HUES48 (cell line): Measurements from ENCODE around the gene RBFOX2.
A peak's percentile ranks its signal among the peaks of the same experiment; 100 is the strongest.
"Not testable (repeated sequence)": the region's sequence is repeated elsewhere in the genome, so short reads cannot be mapped to it uniquely, and the experiment has no call there.

Experiments used
- H3K27ac ChIP-seq: one replicate; pipeline ENCODE4 v1.7.0; 2013; ENCODE audit warnings: low read depth, low read length, inconsistent platforms
- H3K27me3 ChIP-seq: 2 replicates; pipeline ENCODE4 v1.6.1; 2013; ENCODE audit warnings: mild to moderate bottlenecking, low read length; ENCODE audit not compliant: control insufficient read depth, insufficient read depth
- H3K36me3 ChIP-seq: 2 replicates; pipeline ENCODE4 v1.6.1; 2013; ENCODE audit warnings: low read length; ENCODE audit not compliant: control insufficient read depth, insufficient read depth
- H3K4me1 ChIP-seq: 2 replicates; pipeline ENCODE4 v1.6.1; 2013; ENCODE audit warnings: mild to moderate bottlenecking, low read length; ENCODE audit not compliant: control insufficient read depth, insufficient read depth
- H3K4me3 ChIP-seq: 2 replicates; pipeline ENCODE4 v1.5.1; 2013; ENCODE audit warnings: mild to moderate bottlenecking, low read depth, low read length
- H3K9ac ChIP-seq: 2 replicates; pipeline ENCODE4 v1.6.1; 2013; ENCODE audit warnings: mild to moderate bottlenecking, low read depth, low read length, moderate library complexity
- H3K9me3 ChIP-seq: 2 replicates; pipeline ENCODE4 v1.6.1; 2013; ENCODE audit warnings: low read length; ENCODE audit not compliant: control insufficient read depth, insufficient read depth

RBFOX2 gene, protein sequence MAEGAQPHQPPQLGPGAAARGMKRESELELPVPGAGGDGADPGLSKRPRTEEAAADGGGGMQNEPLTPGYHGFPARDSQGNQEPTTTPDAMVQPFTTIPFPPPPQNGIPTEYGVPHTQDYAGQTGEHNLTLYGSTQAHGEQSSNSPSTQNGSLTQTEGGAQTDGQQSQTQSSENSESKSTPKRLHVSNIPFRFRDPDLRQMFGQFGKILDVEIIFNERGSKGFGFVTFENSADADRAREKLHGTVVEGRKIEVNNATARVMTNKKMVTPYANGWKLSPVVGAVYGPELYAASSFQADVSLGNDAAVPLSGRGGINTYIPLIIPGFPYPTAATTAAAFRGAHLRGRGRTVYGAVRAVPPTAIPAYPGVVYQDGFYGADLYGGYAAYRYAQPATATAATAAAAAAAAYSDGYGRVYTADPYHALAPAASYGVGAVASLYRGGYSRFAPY

DNA sequence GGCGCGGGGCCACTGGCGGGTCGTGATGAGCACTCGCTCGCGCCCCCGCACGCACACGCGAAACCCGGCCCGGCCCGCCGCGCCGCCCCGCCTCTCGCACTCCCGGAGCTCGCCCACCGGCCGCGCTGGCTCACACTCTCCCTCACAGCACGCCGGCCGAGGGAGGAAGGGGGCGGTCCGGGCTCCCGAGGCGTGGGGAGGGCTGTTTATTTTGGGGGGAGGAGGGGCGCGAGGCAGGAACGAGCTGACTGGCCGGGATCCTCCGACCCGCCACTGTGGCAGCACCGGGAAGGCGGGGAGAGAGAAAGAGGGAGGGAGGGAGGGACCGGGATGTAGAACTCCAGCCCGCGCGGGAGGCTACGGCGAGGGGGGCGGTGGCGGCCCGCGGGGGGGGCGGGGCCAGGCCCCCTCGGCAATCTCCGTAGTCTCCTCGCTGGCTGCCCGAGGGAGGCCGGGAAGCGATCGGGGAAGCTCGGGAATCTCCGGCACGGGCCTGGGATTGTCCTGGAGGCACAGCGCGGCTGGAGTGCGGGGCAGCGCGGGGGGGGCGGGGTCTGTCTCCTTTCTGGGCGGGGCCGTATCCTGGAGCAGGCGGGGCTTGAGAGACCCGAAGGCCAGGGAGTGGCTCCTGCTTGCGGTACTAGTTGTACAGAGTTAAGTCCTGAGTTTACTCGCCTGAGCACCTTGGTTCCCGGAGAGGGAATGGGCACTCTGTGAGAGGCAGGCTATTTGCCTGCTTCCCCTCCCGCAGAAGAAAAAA lies at the start of gene RBFOX2:
Gene RBFOX2, minus strand, starts transcription at position 179 of the 760 bp plus-strand sequence. CDS start 399 bp downstream, outside the sequence.
- H3K27me3 ChIP-seq, result no peaks in the 10 kb centered on the region
- no peaks in the 10 kb centered on the region for H3K36me3 ChIP-seq
- H3K4me1 ChIP-seq, result peaks cover 21% of the 10 kb centered on the region
- H3K9ac ChIP-seq, result peak within 1 kb of the TSS; percentile 81
- peak within 1 kb of the TSS; percentile 92 for H3K27ac ChIP-seq
- peak within 1 kb of the TSS; percentile 99 for H3K4me3 ChIP-seq
- H3K9me3 ChIP-seq, result no peaks in the 10 kb centered on the region

DNA sequence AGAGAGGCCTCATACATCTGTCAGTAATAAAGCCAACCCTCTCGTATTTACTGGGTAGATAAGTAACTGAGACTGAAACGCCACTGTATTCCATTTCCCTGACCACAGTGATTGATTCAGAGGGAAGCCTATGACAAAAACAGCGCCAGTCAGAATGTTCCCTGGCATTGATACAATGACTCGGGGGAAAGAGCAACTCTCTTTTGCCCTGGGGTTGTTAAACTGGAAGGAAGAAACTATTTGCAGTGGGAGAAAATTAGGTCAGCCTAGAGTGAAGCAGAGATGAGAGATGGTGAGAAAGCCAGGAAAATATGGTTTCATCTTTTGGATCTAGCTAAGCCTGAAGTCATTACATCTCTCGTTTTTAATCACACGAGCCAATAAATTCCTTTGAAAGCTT lies 48.6 kb upstream of the RBFOX2 start:
- no peak overlapping the region for H3K4me3 ChIP-seq
- no peak overlapping the region for H3K9ac ChIP-seq
- no peak overlapping the region for H3K27ac ChIP-seq
- H3K9me3 ChIP-seq, result no peaks in the 10 kb centered on the region
- no peaks in the 10 kb centered on the region for H3K4me1 ChIP-seq
- no peaks in the 10 kb centered on the region for H3K27me3 ChIP-seq
- H3K36me3 ChIP-seq, result no peaks in the 10 kb centered on the region

DNA sequence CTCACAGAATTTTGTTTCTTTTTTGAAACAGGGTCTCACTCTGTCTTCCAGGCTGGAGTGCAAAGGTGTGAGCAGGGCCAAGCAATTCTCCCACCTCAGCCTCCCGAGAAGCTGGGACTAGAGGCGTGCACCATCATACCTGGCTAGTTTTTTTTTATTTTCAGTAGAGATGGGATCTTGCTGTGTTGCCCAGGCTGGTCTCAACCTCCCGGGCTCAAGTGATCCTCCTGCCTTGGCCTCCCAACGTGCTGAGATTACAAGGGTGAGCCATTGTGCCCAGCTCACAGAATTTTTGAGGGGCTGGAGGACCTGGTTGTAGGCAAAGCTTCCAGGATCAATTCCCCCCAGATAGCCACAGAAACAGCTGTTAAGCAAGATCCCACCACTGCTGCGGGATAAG lies 47.1 kb upstream of the RBFOX2 start:
- Histone ChIP-seq H3K27ac (no peak overlapping the region), H3K36me3 (no peaks in the 10 kb centered on the region), H3K9me3 (no peaks in the 10 kb centered on the region), H3K9ac (no peak overlapping the region), H3K4me3 (no peak overlapping the region), H3K27me3 (no peaks in the 10 kb centered on the region), H3K4me1 (no peaks in the 10 kb centered on the region)

DNA sequence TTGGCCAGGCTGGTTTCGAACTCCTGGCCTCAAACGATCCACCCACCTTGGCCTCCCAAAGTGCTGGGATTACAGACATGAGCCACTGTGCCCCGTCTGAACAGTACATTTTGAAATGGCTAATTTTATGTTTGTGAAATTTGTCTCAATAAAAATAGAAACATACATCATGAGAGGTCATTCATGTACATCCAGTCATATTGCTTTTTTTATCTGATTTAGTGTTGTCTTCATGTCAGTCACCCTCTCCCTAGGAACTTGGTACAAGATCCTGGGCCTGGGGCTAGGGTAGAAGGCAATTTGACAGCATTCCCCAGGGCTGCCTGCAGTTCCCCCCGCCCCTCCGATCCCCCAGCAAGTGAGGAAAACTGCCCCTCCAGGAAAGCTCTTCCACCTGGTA lies 46.6 kb upstream of the RBFOX2 start:
- Histone ChIP-seq H3K27ac (no peak overlapping the region), H3K9me3 (no peaks in the 10 kb centered on the region), H3K4me3 (no peak overlapping the region), H3K36me3 (no peaks in the 10 kb centered on the region), H3K9ac (no peak overlapping the region), H3K4me1 (no peaks in the 10 kb centered on the region), H3K27me3 (no peaks in the 10 kb centered on the region)

DNA sequence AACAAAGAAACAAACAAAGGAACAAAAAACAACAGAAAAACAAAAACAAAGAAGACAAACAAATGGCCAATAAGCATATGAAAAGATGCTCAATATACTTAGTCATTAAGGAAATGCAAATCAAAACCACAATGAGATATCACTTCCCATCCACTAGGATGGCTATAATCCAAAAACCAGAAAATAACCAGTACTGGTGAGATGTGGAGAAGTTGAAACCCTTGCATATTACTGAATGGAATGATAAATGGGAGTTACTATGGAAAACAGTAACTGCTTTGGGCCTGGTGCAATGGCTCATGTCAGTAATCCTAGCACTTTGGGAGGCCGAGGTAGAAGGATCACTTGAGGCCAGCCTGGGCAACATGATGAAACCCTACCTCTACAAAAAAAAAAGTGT lies 44.9 kb upstream of the RBFOX2 start:
- Histone ChIP-seq H3K4me1 (no peaks in the 10 kb centered on the region), H3K9me3 (no peaks in the 10 kb centered on the region), H3K27me3 (no peaks in the 10 kb centered on the region), H3K4me3 (no peak overlapping the region), H3K27ac (no peak overlapping the region), H3K9ac (no peak overlapping the region), H3K36me3 (no peaks in the 10 kb centered on the region)

DNA sequence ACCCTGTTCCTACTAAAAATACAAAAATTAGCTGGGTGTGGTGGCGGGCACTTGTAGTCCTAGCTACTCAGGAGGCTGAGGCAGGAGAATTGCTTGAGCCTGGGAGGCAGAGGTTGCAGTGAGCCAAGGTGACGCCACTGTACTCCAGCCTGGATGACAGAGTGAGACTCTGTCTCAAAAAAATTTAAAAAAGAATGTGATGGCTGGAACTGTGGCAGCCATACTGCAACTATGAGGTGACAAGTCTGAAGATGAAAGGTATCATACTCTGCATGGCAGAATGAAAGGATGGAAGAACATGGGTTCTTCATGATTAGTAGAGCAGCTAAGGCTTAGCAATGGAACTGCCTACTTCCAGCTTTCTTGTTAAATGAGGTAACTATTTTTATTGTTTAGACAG lies 42.0 kb upstream of the RBFOX2 start:
- not testable (repeated sequence) for H3K4me1 ChIP-seq, H3K27ac ChIP-seq, H3K4me3 ChIP-seq, H3K27me3 ChIP-seq, H3K36me3 ChIP-seq, H3K9me3 ChIP-seq, H3K9ac ChIP-seq

DNA sequence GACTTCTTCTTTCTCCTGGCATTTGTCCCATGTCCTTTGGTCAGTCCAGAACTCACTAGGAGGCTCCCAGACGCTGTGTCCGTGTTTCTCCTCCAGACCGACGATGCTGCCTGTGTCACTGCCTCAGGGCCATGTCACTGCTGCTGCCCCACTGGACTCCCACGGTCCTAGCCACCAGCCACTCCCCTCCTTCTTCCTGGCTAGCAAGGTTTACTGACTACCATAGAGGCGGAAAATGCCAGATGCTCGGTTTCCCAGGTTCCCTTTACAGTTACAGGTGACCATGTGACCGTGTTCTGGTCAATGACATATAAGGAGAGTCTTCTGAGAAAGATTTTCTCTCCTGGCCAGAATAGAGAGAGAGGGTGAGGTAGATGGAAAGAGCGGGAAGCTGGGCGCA lies 40.7 kb upstream of the RBFOX2 start:
- Histone ChIP-seq H3K9ac (no peak overlapping the region), H3K36me3 (no peaks in the 10 kb centered on the region), H3K27ac (no peak overlapping the region), H3K9me3 (no peaks in the 10 kb centered on the region), H3K27me3 (no peaks in the 10 kb centered on the region), H3K4me3 (no peak overlapping the region), H3K4me1 (0 out of 2 replicates have a peak, but pooled peaks cover 5% of the 10 kb centered on the region)

DNA sequence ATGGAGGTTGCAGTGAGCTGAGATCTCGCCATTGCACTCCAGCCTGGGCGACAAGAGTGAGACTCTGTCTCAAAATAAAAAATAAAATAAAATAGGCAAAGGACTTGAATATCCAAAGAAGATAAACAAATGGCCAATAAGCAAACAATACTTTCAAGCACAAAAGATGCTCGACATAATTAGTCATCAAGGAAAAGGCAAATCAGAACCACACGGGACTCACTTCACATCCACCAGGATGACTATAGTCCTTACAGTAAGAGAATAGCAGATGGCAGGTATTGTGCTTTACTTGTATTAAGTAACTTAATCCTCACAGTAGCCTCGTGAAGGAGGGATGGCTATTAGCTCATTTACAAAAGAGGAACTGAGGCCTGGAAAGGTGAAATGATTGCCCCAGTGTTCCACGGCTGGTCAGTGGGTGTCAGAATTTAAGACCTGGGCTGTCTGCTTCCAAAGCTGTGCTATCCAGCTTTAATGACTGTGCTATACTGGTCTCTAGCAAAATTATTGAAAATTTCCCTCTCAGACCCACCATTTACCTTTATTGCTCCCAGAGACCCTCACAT lies 40.2 kb upstream of the RBFOX2 start:
- Histone ChIP-seq H3K9ac (no peak overlapping the region), H3K36me3 (no peaks in the 10 kb centered on the region), H3K4me1 (0 out of 2 replicates have a peak, but pooled peaks cover 5% of the 10 kb centered on the region), H3K27me3 (no peaks in the 10 kb centered on the region), H3K27ac (no peak overlapping the region), H3K4me3 (no peak overlapping the region), H3K9me3 (no peaks in the 10 kb centered on the region)

DNA sequence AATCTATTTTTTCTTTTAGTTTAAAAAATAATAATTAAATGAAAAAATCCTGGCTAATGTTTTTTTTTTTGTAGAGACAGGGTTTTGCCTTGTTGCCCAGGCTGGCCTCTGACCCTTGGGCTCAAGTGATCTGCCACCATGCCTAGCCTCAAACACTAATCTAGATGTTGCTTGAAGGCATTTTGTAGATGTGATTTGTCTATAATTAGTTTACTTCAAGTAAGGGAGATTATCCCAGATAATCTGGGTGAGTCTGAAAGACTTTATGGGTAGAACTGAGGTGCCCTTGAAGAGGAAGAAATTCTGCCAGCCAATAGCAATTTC lies 38.6 kb upstream of the RBFOX2 start:
- Histone ChIP-seq H3K9me3 (no peaks in the 10 kb centered on the region), H3K27me3 (no peaks in the 10 kb centered on the region), H3K36me3 (no peaks in the 10 kb centered on the region), H3K9ac (no peak overlapping the region), H3K4me1 (0 out of 2 replicates have a peak, but pooled peaks cover 5% of the 10 kb centered on the region), H3K27ac (no peak overlapping the region), H3K4me3 (no peak overlapping the region)

DNA sequence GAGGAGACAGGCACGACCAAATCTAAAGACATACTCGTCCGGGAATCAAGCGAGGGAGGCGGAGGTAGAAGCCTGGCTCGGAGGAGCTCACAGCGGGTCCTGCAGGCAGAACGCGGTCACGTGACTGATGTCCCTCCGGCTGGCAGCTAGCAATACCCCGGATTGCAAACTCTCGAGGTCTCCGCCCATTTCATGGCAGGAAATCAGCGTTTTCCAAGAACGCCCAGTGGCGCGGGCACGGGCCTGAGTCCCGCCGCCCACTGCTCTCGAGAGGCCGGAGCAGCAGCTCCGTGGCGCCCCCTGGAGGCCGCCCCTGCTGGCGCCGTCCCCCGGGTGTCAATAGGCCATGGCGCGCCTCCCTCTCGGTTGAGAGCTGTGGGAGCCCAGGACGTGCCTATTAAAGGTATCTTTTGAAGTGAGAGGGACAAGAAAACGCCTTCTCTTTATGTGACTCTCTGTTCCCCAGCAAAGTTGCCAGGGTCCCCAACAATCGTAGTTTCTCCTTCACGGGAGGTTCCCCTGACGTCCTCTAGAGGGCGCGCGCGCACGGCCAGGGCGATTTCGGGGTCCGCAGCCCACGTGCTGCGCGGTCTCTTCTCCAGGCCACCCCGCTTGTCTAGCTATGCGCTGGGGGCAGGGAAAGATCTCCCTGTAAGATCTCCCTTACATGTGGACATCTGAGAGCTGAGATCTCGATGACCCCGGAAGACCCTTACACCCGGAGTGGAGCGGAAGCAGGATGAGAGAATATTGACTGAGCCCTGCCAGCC lies 37.3 kb upstream of the RBFOX2 start:
- peak overlapping the region; percentile 79 for H3K9ac ChIP-seq
- no peaks in the 10 kb centered on the region for H3K9me3 ChIP-seq
- 0 out of 2 replicates have a peak, but pooled peaks cover 5% of the 10 kb centered on the region for H3K4me1 ChIP-seq
- H3K4me3 ChIP-seq, result peak overlapping the region; percentile 66
- H3K27me3 ChIP-seq, result no peaks in the 10 kb centered on the region
- peak overlapping the region; percentile 60 for H3K27ac ChIP-seq
- no peaks in the 10 kb centered on the region for H3K36me3 ChIP-seq
